Large intestine (tissue), 12 donors: ENCODE results near the gene MAPK1. TPM values are rescaled to one million over a fixed set of nuclear protein-coding genes. Genes with fewer than 3 reads are reported as not detected.
"Not testable (repeated sequence)": the region's sequence is repeated elsewhere in the genome, so short reads cannot be mapped to it uniquely, and the experiment has no call there.

Experiments used
- DNase-seq, 2 donors: peaks; one replicate each; pipeline versions ENCODE4 v3.0.0 to v3.0.0-alpha.2; 2013
- H3K27ac ChIP-seq: one replicate; pipeline ENCODE4 v1.5.1; 2013; ENCODE audit warnings: low read length
- H3K27me3 ChIP-seq: 2 replicates; pipeline ENCODE4 v1.6.1; 2013; ENCODE audit warnings: low read length; ENCODE audit not compliant: control insufficient read depth, insufficient read depth
- H3K36me3 ChIP-seq: 2 replicates; pipeline ENCODE4 v1.6.1; 2013; ENCODE audit warnings: low read length; ENCODE audit not compliant: control insufficient read depth, insufficient read depth
- H3K4me1 ChIP-seq: one replicate; pipeline ENCODE4 v1.6.1; 2013; ENCODE audit warnings: low read length; ENCODE audit not compliant: control insufficient read depth, insufficient read depth
- H3K4me3 ChIP-seq: one replicate; pipeline ENCODE4 v1.5.1; 2013; ENCODE audit warnings: low read length
- H3K9me3 ChIP-seq: one replicate; pipeline ENCODE4 v1.6.1; 2013; ENCODE audit warnings: mild to moderate bottlenecking, low read depth, low read length, moderate library complexity; ENCODE audit not compliant: control insufficient read depth
- WGBS: methylation state at CpG from one replicate; pipeline ENCODE4 v1.1.5; 2013; ENCODE audit warnings: low lambda C conversion rate; ENCODE audit not compliant: insufficient coverage; 5-methylcytosine and 5-hydroxymethylcytosine counted together
- long read RNA-seq, 11 donors: transcript quantifications; one replicate each; lab custom pipeline, GENCODE V29; 2026
- polyA plus RNA-seq: library from polyadenylated mRNA; unstranded; fragments of 120-200 nt; gene quantifications from one replicate; pipeline ENCODE4 v1.2.1, GENCODE V29; 2013

Gene MAPK1
- 79.0 TPM for polyA plus RNA-seq
- long read RNA-seq, donor 1, full-length matches to known transcripts = 13 of 13 reads
- long read RNA-seq, donor 1, partial matches to known transcripts = 0 of 13 reads
- long read RNA-seq, donor 1, other reads (novel, unspliced or antisense) = 0 of 13 reads
- long read RNA-seq, donor 2, full-length matches to known transcripts = 21 of 32 reads
- long read RNA-seq, donor 2, partial matches to known transcripts = 11 of 32 reads
- long read RNA-seq, donor 2, other reads (novel, unspliced or antisense) = 0 of 32 reads
- long read RNA-seq, donor 3, full-length matches to known transcripts = 29 of 44 reads
- long read RNA-seq, donor 3, partial matches to known transcripts = 15 of 44 reads
- long read RNA-seq, donor 3, other reads (novel, unspliced or antisense) = 0 of 44 reads
- long read RNA-seq, donor 4, full-length matches to known transcripts = 3 of 3 reads
- long read RNA-seq, donor 4, partial matches to known transcripts = 0 of 3 reads
- long read RNA-seq, donor 4, other reads (novel, unspliced or antisense) = 0 of 3 reads
- long read RNA-seq, donor 5, full-length matches to known transcripts = 11 of 11 reads
- long read RNA-seq, donor 5, partial matches to known transcripts = 0 of 11 reads
- long read RNA-seq, donor 5, other reads (novel, unspliced or antisense) = 0 of 11 reads
- long read RNA-seq, donor 6, full-length matches to known transcripts = 19 of 64 reads
- long read RNA-seq, donor 6, partial matches to known transcripts = 45 of 64 reads
- long read RNA-seq, donor 6, other reads (novel, unspliced or antisense) = 0 of 64 reads
- long read RNA-seq, donor 7, full-length matches to known transcripts = 9 of 18 reads
- long read RNA-seq, donor 7, partial matches to known transcripts = 9 of 18 reads
- long read RNA-seq, donor 7, other reads (novel, unspliced or antisense) = 0 of 18 reads
- long read RNA-seq, donor 8, full-length matches to known transcripts = 28 of 48 reads
- long read RNA-seq, donor 8, partial matches to known transcripts = 20 of 48 reads
- long read RNA-seq, donor 8, other reads (novel, unspliced or antisense) = 0 of 48 reads
- long read RNA-seq, donor 9, full-length matches to known transcripts = 17 of 23 reads
- long read RNA-seq, donor 9, partial matches to known transcripts = 6 of 23 reads
- long read RNA-seq, donor 9, other reads (novel, unspliced or antisense) = 0 of 23 reads
- long read RNA-seq, donor 10, full-length matches to known transcripts = 28 of 37 reads
- long read RNA-seq, donor 10, partial matches to known transcripts = 9 of 37 reads
- long read RNA-seq, donor 10, other reads (novel, unspliced or antisense) = 0 of 37 reads
- long read RNA-seq, donor 11, full-length matches to known transcripts = 13 of 13 reads
- long read RNA-seq, donor 11, partial matches to known transcripts = 0 of 13 reads
- long read RNA-seq, donor 11, other reads (novel, unspliced or antisense) = 0 of 13 reads

GRCh38 chr22:21867528-21868266, at the start of gene MAPK1:
MAPK1 (minus strand) TSS chr22:21867645; CDS start chr22:21867440, 205 bp downstream.
- peak; percentile 89 to 95 for DNase-seq
- 0% methylated on average over 1 of the region's 74 CpGs for WGBS
- Histone ChIP-seq H3K9me3 (no peaks in the 10 kb centered on the region), H3K27ac (peak within 1 kb of the TSS; percentile 80), H3K4me1 (peaks cover 4% of the 10 kb centered on the region), H3K36me3 (no peaks in the 10 kb centered on the region), H3K4me3 (peak within 1 kb of the TSS; percentile 96), H3K27me3 (no peaks in the 10 kb centered on the region)

DNA sequence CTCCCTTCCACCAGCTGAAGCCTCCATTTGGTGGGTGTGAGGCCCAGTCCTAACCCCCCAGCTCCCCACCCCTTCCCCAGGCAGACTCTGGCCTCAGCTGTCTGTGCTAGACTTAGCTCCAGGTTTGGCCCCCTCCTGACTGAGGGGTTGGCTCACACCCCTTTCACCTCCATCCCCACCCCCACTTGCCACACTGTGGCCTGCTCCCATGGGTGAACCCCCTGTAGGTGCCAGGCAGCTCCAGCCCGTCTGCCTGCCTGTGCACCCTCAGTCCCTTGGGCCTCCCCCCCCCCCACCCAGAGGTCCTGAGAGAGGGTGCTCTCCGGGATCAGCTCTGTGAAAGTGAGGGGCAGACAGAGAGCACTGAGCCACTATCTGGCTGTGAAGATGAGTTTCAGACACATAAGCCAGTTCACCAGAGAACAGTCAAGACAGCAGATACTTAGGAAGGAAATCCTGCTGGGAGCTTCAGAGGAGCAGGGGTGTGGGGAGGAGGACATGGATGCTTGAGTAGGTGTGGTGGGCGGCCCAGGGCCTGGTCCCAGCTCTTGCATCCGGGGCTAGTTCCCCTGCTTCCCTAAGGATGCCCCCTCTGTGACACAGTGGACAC, 49.0 kb upstream of the MAPK1 start:
- Histone ChIP-seq H3K36me3 (peaks cover 2% of the 10 kb centered on the region), H3K4me1 (no peaks in the 10 kb centered on the region), H3K27ac (no peak overlapping the region), H3K27me3 (no peaks in the 10 kb centered on the region), H3K4me3 (no peak overlapping the region), H3K9me3 (no peaks in the 10 kb centered on the region)
- no CpG with 5 or more reads among the region's 4 CpGs for WGBS
- no peak for DNase-seq

DNA sequence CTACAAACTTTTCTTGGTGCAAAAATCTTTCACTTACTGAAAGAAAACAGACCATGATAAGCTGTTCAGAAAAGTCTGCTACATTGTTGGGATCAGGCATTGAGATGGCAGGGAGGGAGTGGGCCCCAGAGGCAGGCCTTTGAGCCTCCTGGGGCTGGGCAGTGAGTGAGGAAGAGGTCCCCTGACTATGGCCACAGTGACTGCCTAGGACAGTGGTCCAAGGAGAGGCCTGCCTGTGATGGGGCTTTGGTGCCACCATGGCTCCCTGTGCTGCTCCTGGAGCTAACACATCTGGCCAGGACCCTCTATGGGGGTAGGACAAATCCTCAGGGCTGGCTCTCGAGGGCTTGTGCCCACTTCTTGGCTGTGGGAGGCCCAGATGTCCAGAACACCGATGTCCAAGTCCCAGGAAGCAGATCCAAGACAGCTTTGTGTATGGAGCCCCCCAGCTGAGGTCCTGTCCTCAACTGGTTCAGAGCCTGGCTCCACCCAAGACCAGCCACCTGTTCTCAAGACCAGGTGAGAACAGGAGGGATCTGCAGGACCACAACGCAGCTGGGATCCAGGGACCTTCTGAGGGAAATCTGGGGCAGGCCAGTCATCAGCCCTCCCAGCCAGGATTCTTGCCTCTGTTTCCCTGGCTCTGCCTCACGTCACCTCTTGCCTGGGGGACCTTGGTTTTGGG, 48.3 kb upstream of the MAPK1 start:
- Histone ChIP-seq H3K27ac (no peak overlapping the region), H3K27me3 (no peaks in the 10 kb centered on the region), H3K4me3 (no peak overlapping the region), H3K36me3 (peaks cover 2% of the 10 kb centered on the region), H3K9me3 (no peaks in the 10 kb centered on the region), H3K4me1 (no peaks in the 10 kb centered on the region)
- WGBS = no CpG with 5 or more reads among the region's 4 CpGs
- no peak for DNase-seq

DNA sequence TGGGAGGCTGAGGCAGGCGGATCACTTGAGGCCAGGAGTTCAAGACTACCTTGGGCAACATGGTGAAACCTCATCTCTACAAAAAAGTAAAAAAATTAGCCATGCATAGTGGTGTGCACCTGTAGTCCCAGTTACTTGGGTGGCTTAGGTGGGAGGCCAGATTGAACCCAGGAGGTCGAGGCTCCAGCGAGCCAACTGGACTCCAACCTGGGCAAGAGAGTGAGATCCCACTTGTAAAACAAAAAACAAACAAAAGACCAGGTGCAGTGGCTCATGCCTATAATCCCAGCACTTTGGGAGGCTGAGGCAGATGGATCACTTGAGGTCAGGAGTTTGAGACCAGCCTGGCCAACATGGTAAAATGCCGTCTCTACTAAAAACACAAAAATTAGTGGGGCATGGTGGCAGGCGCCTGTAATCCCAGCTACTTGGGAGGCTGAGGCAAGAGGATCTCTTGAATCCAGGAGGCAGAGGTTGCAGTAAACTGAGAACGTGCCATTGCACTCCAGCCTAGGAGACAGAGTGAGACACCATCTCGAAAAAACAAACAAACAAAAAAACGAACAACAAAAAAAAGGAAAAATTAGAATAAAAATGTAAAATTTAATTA, 46.7 kb upstream of the MAPK1 start:
- not testable (repeated sequence) for H3K4me3 ChIP-seq, H3K36me3 ChIP-seq, H3K9me3 ChIP-seq, H3K27ac ChIP-seq, H3K27me3 ChIP-seq, DNase-seq, H3K4me1 ChIP-seq
- 80% methylated on average over 1 of the region's 8 CpGs for WGBS

DNA sequence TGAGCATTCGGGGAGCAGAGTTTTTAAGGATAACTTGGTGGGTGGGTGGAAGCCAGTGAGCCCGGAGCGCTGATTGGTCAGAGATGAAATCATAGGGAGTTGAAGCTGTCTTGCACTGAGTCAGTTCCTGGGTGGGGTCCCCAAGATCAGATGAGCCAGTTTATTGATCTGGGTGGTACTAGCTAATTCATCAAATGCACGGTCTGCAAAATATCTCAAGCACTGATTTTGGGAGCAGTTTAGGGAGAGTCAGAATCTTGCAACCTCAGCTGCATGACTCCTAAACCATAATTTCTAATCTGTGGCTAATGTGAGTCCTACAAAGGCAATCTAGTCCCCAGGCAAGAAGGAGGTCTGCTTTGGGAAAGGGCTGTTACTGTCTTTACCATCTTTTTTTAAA, 42.9 kb upstream of the MAPK1 start:
- DNase-seq, H3K4me1 ChIP-seq, H3K27ac ChIP-seq, H3K4me3 ChIP-seq, H3K27me3 ChIP-seq, H3K36me3 ChIP-seq, H3K9me3 ChIP-seq: not testable (repeated sequence)
- WGBS = no CpG with 5 or more reads among the region's 4 CpGs

DNA sequence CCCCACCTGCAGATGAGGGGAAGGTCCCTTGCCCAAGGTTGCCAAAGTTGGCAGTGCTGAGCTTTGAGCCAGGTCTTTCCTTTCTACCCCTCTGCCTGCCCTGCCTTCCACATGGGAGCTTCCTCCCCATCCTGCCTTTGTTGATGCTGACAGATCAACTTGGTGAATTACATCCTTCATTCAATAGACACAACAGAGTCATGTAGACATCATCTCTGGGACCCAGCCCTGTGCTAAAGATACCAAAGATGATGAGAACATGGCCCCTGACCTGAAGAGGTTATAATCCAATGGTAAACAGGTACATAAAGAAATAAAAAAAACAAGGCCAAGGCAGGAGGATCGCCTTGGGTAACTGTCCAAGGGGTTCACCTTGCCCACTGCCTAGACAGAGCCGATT, 42.4 kb upstream of the MAPK1 start:
- Histone ChIP-seq H3K9me3 (no peaks in the 10 kb centered on the region), H3K4me3 (no peak overlapping the region), H3K36me3 (no peaks in the 10 kb centered on the region), H3K27ac (no peak overlapping the region), H3K27me3 (no peaks in the 10 kb centered on the region), H3K4me1 (no peaks in the 10 kb centered on the region)
- DNase-seq = no peak
- WGBS = 85% methylated on average over 2 of the region's 2 CpGs

- no peak for DNase-seq
- Histone ChIP-seq H3K27ac (no peak overlapping the region), H3K4me3 (no peak overlapping the region), H3K9me3 (no peaks in the 10 kb centered on the region), H3K27me3 (no peaks in the 10 kb centered on the region), H3K36me3 (no peaks in the 10 kb centered on the region), H3K4me1 (no peaks in the 10 kb centered on the region)
- 55% methylated on average over 2 of the region's 7 CpGs for WGBS
Measured at GRCh38 chr22:21907638-21908522, 40.4 kb upstream of the MAPK1 start.

- H3K27ac ChIP-seq, H3K9me3 ChIP-seq, DNase-seq, H3K36me3 ChIP-seq, H3K27me3 ChIP-seq, H3K4me1 ChIP-seq, H3K4me3 ChIP-seq: not testable (repeated sequence)
- no CpG with 5 or more reads among the region's 11 CpGs for WGBS
Measured at GRCh38 chr22:21905234-21905633, 37.8 kb upstream of the MAPK1 start.
